ENCODE data around the gene LRRTM3.

LRRTM3 gene

DNA sequence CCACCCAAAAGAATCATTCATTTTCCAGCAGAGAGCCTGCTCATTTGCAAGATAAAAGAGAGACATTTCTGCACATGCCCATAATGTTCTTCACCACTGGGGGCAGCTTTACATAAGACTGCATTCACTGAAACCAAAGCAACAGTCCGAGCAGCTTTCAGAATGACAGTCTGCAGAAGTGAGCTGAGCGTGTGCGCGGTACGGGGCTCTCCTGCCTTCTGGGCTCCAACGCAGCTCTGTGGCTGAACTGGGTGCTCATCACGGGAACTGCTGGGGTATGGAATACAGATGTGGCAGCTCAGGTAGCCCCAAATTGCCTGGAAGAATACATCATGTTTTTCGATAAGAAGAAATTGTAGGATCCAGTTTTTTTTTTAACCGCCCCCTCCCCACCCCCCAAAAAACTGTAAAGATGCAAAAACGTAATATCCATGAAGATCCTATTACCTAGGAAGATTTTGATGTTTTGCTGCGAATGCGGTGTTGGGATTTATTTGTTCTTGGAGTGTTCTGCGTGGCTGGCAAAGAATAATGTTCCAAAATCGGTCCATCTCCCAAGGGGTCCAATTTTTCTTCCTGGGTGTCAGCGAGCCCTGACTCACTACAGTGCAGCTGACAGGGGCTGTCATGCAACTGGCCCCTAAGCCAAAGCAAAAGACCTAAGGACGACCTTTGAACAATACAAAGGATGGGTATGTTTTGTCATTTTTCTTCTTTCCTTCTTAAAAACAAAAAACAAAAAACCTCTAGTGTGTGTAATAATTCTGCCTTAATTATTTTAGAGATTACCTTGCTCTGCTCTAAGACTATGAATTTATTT is at the start of gene LRRTM3:
Gene LRRTM3 (plus strand): TSS at position 141 of the 820 bp plus-strand sequence.
- DNase-seq (ENCODE audit: low spot score), result peak; percentile 63

DNA sequence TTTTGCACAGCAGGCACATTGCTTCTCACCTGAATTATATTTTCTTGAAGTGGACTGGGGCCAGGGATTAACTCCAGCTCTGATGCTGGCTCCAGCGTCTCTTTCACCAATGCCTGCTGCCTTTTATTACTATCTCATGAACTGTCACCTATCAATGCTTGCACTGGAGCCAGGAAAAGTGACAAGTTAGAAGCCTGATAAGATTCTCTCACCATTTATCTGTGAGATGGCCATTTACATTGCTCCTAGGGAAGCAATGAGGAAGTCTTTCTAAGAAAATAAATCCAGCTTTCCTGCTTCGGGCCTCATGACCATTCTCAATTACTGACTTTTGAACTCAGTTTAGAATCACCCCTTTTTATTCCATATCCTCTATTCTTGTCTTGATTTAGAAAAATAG is 48.5 kb upstream of the LRRTM3 start:
- DNase-seq (ENCODE audit: low spot score), result no peak

DNA sequence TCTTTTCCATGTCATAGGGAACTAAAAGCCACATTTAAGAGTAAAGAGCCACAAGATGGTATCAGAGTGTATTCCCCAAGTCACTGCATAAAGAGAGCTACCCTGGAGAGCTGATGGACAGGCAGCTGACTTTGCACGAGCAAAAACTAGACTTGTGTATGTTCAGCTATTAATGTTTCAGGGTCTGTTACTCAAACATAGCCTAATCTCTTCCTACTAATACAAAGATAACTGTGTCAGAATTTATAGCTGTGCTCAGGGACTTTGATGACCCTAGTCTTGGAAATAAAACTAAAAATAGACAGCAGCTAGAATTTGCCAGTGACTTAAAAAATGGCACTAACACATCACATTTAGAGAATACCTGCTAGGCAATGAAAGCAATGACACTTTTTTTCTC is 45.5 kb upstream of the LRRTM3 start:
- DNase-seq (ENCODE audit: low spot score), result no peak

DNA sequence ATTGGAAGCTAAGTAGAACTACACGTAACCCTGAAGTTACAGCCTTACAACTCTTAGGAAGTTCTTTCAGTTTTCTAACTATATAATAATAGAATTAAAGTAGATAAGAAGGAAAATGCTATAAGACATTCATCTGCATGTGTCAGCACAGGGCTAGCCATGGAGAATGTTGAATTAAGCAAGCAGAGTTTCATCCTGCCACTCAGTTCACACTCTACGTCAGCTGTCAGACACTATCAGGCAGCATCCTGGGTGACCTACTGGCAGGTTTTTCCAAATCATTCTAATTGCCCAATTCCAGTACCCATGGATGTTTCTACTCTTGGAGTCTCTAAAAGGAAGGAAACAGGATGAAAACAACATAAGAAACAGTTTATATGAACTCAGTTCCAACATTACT is 45.0 kb upstream of the LRRTM3 start:
- no peak for DNase-seq (ENCODE audit: low spot score)

DNA sequence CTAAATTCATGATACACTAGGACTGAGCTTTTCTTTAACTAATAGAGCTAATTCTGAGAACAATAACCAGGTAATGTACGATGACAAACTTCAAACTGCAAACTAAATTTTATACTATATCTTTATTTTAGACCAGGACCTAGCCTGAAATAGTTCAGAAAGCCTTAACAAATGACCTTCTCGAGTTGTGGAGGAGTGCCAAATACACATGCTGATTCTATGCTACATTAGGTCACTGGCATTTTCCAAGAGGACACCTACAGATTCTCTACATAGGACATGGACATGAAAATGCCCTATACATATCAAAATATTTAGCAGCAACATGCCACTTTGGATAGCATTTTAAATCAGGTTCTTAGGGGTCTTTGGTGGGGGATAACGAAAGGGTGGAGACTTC is 44.0 kb upstream of the LRRTM3 start:
- DNase-seq (ENCODE audit: low spot score), result no peak

DNA sequence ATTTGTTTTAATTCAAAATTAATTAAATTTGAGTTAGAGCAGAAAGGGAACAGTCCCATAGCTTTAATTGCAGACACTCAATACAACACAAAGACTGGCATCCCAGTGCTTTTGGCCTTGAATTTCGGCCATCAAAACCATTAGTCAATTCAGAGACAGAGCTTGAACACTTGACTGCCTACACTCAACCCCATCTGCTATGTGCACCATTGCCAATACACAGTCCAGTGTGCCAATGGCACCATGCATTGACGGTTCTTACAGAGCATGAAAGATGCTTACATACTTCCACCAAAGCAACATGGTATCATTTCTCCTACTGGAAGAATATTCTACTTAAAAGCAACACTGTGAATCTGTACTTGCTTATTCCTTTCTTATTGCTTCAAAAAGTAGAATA is 43.6 kb upstream of the LRRTM3 start:
- no peak for DNase-seq (ENCODE audit: low spot score)

DNA sequence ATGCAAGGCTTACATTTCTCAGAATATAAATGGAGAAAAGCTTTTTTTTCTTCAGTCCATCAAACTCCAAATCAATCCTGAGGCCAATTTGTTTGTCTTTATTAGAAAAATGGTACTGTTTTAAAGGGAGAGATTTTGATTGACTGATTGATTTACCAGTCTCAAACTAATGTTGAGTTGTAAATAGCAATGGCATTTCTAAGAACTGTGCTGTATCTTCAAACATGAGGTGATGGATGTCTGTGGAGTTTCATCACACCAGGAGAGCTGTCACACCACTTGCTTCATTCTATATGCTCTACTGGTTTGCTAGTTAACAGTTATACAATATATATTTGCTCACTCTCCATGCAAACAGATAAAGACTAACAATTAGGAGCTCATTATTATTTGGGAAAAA is 39.0 kb upstream of the LRRTM3 start:
- no peak for DNase-seq (ENCODE audit: low spot score)

DNA sequence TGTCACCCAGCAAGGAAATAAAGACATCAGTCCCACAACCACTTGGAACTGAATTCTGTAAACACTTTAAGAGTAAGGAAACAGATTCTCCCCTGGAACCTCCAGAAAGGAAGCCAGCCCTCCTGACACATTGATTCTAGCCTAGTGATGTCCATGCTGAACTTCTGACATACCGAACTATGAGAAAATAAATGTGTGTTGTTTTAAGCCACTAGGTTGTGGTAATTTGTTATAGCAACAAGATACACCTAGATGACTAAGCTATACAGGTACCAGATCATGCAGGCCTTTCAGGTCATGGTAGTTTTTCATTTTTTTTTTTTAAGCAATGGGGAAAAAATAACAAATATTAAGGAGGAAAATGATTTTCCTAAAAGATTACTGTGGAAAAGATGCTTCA is 37.6 kb upstream of the LRRTM3 start:
- DNase-seq (ENCODE audit: low spot score), result no peak

DNA sequence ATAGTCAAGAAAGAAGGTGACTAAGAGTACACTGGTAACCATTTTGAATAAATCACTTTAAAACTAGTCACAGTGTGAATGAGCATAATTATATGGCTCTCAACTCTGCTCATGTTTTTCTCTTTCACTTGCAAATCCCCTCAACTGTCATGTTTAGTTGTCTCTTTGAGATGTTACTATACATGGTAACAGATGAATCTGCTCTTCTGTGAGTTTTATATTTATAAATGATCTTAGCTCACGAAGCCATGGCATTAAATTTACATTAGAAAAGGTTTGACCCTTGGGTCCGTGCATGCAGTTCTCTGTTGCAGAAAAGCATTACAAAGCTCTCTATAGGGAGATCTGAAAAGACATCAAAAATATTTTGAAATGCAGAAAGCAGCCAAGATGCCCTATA is 33.0 kb upstream of the LRRTM3 start:
- no peak for DNase-seq (ENCODE audit: low spot score)

DNA sequence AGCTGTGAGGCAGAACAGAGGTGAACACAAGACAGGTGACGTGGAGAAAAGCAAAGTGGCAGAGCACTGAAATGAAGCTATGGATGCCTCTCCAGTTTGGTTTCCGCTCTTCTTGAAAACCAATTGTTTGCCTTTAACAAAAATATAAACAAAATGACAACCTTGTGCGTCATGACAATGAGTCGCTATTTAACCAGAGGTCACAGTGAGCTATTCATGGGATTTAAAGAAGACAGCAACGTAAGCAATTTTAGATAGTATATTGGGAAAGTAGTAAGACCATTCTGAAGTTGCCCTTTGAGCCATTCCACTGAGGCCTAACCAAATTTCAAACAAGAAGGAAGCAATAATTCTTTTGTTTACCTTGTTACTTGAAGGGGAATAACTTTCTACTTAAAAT is 15.2 kb upstream of the LRRTM3 start:
- DNase-seq (ENCODE audit: low spot score), result no peak

DNA sequence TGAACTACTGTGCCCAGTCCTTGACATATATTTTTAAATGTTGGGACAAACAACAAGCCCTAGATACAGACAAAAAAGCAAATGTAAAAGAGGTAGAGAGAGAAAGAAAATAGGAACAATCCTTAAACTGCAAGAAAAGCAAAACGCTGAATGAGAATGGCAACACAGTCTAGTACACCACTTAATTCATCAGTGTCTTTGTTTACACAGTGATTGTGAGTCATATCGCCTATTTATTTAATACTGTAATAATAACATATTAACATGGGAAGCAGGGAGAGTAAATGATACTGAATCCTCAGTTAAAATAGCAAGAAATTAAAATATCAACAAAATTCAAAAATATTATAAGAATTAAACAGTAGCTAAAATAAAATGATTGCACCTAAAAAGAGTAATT is 9.8 kb upstream of the LRRTM3 start:
- no peak for DNase-seq (ENCODE audit: low spot score)

DNA sequence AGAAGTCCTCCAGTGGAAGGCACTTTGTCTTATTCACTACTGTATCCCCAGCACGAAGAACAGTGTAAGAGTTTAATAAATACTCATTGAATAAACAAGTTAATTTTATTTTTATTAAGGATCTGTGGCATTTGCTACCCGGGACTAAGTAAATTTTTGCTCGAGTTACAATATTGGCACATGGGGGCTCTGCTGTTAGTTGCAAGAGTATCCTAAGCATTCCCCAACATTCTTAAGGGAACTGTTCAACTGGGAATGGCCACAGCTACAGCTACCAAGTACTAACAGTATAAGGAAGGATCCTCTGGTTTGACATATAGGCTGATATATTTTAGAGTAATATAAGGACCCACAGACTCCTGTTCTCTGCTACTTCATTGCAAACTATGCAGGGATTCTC is 8.7 kb upstream of the LRRTM3 start:
- no peak for DNase-seq (ENCODE audit: low spot score)

DNA sequence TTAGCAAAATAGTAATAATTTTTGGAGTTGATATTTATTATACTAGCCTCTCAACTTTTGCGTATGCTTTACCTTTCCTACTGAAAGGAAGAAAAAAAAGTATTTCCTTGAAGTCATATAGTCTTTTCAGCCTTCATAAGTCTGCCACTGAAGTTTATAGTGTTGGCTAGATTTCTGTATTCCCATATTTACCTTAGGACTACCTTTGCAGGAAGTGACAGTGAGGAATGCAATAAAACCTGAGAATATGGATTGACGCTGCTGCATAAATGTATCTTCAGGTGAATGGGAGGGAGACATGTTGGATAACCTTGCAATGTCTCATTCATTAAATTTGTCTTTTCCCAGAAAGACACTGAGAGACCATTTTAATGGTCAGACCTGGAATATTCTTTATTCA is 6.6 kb upstream of the LRRTM3 start:
- DNase-seq (ENCODE audit: low spot score), result no peak

DNA sequence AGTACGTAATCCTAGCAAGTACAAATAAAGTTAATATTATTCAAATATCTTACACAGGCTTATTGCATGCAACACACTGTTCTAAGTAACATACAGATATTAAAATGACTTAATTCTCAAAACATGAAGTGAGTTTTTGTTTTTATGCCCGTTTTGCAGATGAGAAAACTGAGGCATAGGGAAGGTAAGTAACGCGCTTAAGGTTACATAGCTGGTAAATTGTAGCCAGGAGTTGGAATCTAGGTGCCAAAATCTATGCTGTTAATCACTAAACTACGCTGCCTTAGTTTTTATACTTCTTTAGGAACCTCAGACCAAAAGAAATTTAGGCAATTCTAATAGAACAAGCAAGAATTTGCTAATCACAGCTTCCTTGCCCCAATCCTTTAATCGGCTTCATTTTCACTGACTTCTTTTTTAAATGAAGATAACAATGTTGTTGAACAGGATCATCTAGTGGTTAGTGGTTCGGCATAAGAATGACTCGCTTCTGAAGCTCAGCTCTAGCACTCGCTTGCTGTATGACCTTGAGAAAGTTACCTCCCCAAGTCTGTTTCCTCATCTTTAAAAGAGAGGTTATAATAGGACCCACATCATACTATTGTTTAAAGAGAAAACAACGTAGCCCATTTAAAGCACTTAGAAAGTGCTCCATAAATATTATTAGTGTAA is 1.0 kb upstream of the LRRTM3 start:
- no peak for DNase-seq (ENCODE audit: low spot score)

DNA sequence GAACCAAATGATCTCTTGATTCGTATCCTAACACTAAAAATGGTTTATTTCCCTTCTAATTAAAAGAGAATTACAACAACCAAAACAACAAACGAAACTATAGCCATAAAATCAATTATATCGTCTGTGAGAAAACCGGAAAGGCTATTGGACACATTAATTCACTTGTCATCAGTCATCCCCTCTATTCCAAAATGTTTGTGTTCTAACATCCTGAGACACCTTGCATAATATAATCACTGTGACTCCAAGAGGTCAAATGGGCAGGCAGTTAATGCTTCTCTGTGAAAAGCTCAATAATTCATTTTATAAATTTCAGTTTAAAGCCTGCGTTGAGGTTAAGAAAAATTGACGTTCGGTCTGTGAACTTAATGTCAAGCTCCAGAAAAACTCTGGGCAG is 463 bp upstream of the LRRTM3 start:
- no peak for DNase-seq (ENCODE audit: low spot score)

DNA sequence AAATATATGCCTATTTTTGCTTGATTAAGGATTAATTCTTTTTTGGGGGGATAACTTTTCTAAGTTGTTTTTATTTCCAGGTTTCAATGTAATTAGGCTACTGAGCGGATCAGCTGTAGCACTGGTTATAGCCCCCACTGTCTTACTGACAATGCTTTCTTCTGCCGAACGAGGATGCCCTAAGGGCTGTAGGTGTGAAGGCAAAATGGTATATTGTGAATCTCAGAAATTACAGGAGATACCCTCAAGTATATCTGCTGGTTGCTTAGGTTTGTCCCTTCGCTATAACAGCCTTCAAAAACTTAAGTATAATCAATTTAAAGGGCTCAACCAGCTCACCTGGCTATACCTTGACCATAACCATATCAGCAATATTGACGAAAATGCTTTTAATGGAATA is 1.0 kb downstream of the LRRTM3 start:
- DNase-seq (ENCODE audit: low spot score), result no peak

DNA sequence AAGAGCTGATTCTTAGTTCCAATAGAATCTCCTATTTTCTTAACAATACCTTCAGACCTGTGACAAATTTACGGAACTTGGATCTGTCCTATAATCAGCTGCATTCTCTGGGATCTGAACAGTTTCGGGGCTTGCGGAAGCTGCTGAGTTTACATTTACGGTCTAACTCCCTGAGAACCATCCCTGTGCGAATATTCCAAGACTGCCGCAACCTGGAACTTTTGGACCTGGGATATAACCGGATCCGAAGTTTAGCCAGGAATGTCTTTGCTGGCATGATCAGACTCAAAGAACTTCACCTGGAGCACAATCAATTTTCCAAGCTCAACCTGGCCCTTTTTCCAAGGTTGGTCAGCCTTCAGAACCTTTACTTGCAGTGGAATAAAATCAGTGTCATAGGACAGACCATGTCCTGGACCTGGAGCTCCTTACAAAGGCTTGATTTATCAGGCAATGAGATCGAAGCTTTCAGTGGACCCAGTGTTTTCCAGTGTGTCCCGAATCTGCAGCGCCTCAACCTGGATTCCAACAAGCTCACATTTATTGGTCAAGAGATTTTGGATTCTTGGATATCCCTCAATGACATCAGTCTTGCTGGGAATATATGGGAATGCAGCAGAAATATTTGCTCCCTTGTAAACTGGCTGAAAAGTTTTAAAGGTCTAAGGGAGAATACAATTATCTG is 1.6 kb downstream of the LRRTM3 start:
- no peak for DNase-seq (ENCODE audit: low spot score)

DNA sequence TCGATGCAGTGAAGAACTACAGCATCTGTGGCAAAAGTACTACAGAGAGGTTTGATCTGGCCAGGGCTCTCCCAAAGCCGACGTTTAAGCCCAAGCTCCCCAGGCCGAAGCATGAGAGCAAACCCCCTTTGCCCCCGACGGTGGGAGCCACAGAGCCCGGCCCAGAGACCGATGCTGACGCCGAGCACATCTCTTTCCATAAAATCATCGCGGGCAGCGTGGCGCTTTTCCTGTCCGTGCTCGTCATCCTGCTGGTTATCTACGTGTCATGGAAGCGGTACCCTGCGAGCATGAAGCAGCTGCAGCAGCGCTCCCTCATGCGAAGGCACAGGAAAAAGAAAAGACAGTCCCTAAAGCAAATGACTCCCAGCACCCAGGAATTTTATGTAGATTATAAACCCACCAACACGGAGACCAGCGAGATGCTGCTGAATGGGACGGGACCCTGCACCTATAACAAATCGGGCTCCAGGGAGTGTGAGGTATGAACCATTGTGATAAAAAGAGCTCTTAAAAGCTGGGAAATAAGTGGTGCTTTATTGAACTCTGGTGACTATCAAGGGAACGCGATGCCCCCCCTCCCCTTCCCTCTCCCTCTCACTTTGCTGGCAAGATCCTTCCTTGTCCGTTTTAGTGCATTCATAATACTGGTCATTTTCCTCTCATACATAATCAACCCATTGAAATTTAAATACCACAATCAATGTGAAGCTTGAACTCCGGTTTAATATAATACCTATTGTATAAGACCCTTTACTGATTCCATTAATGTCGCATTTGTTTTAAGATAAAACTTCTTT is 2.3 kb downstream of the LRRTM3 start:
- DNase-seq (ENCODE audit: low spot score), result peak; percentile 52

DNA sequence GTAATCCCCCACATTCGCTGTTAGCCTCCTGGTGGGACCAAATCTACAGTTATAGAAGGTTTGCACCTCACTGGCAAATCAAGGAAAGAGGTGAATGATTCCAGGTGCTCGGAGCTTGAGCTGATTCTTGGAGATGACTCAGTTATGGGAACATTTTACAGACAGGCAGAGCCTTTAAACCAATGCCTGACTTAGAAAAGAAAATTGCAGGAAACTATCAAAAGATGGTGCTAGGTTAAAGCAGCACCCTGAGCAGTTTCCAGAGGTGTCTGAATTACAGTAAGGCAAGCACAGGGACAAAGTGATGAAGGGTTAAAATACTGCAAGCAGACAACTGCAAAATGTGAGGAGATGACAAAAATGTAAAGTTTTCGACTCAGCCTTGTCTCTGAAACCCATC is 2.9 kb downstream of the LRRTM3 start:
- DNase-seq (ENCODE audit: low spot score), result no peak

DNA sequence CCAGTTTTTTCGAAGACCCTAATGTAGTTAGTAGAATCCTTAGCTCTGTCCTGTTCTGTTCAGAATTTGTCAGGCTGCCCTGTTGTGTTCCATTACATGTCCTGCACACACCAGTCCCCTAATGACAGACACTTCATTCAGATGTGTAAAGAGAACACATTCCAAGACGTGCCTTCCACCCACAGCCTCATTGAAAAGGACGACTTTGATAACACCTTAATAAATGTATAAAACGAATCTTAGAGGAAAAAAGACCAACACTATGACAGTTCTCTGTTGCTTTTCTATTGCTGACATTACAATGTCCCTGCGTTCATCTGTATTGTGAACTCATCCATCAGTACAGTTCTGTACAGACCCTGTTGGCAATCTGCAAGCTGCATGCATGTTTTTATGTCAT is 3.5 kb downstream of the LRRTM3 start:
- DNase-seq (ENCODE audit: low spot score), result no peak

DNA sequence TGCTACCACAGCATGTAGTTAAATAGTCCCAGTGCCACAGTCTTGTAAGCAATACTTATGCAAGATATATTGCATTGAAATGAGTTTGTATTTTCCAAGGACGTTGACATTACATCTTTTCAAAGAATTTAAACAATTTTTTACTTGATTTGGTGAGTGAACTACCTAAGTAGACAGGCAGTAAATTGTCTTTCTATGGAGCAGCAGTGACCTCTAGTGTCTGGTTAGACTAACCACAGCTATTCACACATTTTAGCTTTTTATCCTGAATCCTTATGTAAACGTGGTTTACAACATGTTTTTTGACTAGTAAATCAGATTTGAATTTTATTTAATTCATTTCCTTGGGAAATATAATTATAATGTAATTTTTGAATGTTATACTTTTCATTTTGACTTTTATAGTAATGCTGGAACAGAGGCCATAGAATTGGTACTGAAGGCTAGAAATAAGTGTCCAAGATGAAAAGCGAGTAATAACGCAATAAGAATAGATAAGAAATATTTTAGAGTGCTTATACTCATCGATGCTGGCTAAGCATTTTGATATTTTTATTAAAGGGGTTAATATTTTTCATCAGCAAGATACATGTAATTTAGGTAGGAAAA is 5.6 kb downstream of the LRRTM3 start:
- no peak for DNase-seq (ENCODE audit: low spot score)

DNA sequence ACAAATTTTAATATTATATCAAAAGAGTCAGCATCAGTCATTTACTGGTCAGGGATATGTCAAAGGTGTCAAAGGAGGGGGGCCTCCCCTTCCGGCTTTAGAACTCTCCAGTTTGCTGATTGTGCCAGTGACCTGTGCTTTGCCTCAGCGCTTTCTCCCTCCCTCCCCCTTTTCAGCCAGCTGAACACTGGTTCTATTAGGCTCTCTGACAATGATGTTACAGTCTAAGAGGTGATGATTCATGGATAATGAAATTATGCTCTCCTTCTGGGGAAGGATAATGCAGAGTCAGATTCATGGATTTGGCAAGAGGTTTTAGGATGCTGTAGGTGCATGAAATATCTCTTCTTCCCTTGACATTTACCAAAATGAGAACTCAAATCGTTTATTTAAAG is 6.1 kb downstream of the LRRTM3 start:
- no peak for DNase-seq (ENCODE audit: low spot score)

All from ecto neural progenitor cell (in vitro differentiated cells).